Trophoblast cell (in vitro differentiated cells and primary cell): ENCODE measurements around the gene SPATA21.

Experiments
- DNase-seq, 2 donors: peaks; one replicate each; pipeline ENCODE4 v3.0.0-alpha.2; 2016
- H2AFZ ChIP-seq: 2 replicates; pipeline ENCODE4 v1.6.1; 2013; ENCODE audit warnings: low read length, moderate library complexity, mild to moderate bottlenecking; ENCODE audit not compliant: insufficient read depth, poor library complexity
- H2AK5ac ChIP-seq: 2 replicates; pipeline ENCODE4 v1.6.1; 2013; ENCODE audit warnings: mild to moderate bottlenecking, low read length
- H2BK120ac ChIP-seq: 2 replicates; pipeline ENCODE4 v1.6.1; 2013; ENCODE audit warnings: low read length, mild to moderate bottlenecking, moderate library complexity; ENCODE audit not compliant: insufficient read depth, poor library complexity
- H2BK12ac ChIP-seq: 2 replicates; pipeline ENCODE4 v1.6.1; 2013; ENCODE audit warnings: mild to moderate bottlenecking, low read length, moderate library complexity
- H2BK5ac ChIP-seq: 2 replicates; pipeline ENCODE4 v1.6.1; 2013; ENCODE audit warnings: low read length, low read depth, moderate library complexity, mild to moderate bottlenecking; ENCODE audit not compliant: poor library complexity
- H3K14ac ChIP-seq: 2 replicates; pipeline ENCODE4 v1.6.1; 2013; ENCODE audit warnings: mild to moderate bottlenecking, low read length
- H3K18ac ChIP-seq: 2 replicates; pipeline ENCODE4 v1.6.1; 2013; ENCODE audit warnings: mild to moderate bottlenecking, low read length
- H3K23ac ChIP-seq: 2 replicates; pipeline ENCODE4 v1.6.1; 2013; ENCODE audit warnings: low read length
- H3K27ac ChIP-seq: 2 replicates; pipeline ENCODE4 v1.5.1; 2013; ENCODE audit warnings: low read depth, mild to moderate bottlenecking, inconsistent platforms, low read length, moderate library complexity
- H3K27me3 ChIP-seq: 2 replicates; pipeline ENCODE4 v1.6.1; 2013; ENCODE audit warnings: inconsistent platforms, mild to moderate bottlenecking, low read length, moderate library complexity; ENCODE audit not compliant: insufficient read depth
- H3K36me3 ChIP-seq, 2 experiments: 1 replicate in 1 of 2; 2 replicates in 1 of 2; pipeline ENCODE4 v1.6.1; 2013; ENCODE audit warnings: low read length in 2 of 2, mild to moderate bottlenecking in 2 of 2, moderate library complexity in 1 of 2; ENCODE audit not compliant: insufficient read depth in 2 of 2, control insufficient read depth in 1 of 2
- H3K4ac ChIP-seq: 2 replicates; pipeline ENCODE4 v1.6.1; 2013; ENCODE audit warnings: low read depth, mild to moderate bottlenecking, low read length, moderate library complexity
- H3K4me1 ChIP-seq, 2 experiments: 1 replicate in 1 of 2; 2 replicates in 1 of 2; pipeline ENCODE4 v1.6.1; 2013; ENCODE audit warnings: low read length in 2 of 2, mild to moderate bottlenecking in 2 of 2, moderate library complexity in 1 of 2; ENCODE audit not compliant: insufficient read depth in 2 of 2, control insufficient read depth in 1 of 2
- H3K4me2 ChIP-seq: 2 replicates; pipeline ENCODE4 v1.6.1; 2013; ENCODE audit warnings: inconsistent platforms, mild to moderate bottlenecking, low read length, moderate library complexity
- H3K4me3 ChIP-seq: 2 replicates; pipeline ENCODE4 v1.5.1; 2013; ENCODE audit warnings: mild to moderate bottlenecking, low read depth, low read length, inconsistent platforms
- H3K79me1 ChIP-seq: one replicate; pipeline ENCODE4 v1.6.1; 2013; ENCODE audit warnings: low read length
- H3K79me2 ChIP-seq: 2 replicates; pipeline ENCODE4 v1.6.1; 2013; ENCODE audit warnings: low read length, mild to moderate bottlenecking; ENCODE audit not compliant: control insufficient read depth, insufficient read depth, poor library complexity
- H3K9ac ChIP-seq: 2 replicates; pipeline ENCODE4 v1.6.1; 2013; ENCODE audit warnings: mild to moderate bottlenecking, low read length
- H3K9me3 ChIP-seq: 2 replicates; pipeline ENCODE4 v1.6.1; 2013; ENCODE audit warnings: low read depth, mild to moderate bottlenecking, control low read depth, inconsistent platforms, low read length; ENCODE audit not compliant: insufficient read depth
- H4K12ac ChIP-seq: 2 replicates; pipeline ENCODE4 v1.6.1; 2013; ENCODE audit warnings: low read depth, mild to moderate bottlenecking, low read length, moderate library complexity
- H4K8ac ChIP-seq: 2 replicates; pipeline ENCODE4 v1.6.1; 2013; ENCODE audit warnings: low read depth, mild to moderate bottlenecking, low read length, moderate library complexity
- H4K91ac ChIP-seq: one replicate; pipeline ENCODE4 v1.6.1; 2013; ENCODE audit warnings: low read depth, mild to moderate bottlenecking, low read length, moderate library complexity
- WGBS: extraction: QIAGEN DNeasy Blood & Tissue Kit; methylation state at CpG from one replicate; pipeline ENCODE4 v1.1.7; 2013; ENCODE audit warnings: missing lambda C conversion rate; ENCODE audit not compliant: insufficient read length, insufficient coverage; ENCODE audit errors: extremely low coverage; 5-methylcytosine and 5-hydroxymethylcytosine counted together

Gene SPATA21

DNA sequence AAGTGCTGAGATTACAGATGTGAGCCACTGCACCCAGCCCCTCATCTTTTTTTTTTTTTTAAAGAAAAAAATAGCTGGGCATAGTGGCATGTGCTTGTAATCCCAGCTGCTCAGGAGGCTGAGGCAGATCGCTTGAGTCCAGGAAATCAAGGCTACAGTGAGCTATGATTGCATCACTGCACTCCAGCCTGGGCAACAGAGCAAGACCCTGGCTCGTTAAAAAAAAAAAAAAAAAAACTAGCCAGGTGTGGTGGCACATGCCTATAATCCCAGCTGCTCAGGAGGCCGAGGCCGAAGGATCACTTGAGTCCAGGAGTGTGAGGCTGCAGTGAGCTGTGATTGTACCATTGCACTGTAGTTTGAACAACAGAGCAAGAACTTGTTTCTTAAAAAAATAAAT, 56.4 kb downstream of the SPATA21 start:
- H3K4me3 ChIP-seq, result no peak overlapping the region
- no peak overlapping the region for H2AK5ac ChIP-seq
- H3K79me2 ChIP-seq, result peaks cover 15% of the 10 kb centered on the region
- no peak overlapping the region for H4K12ac ChIP-seq
- no peaks in the 10 kb centered on the region for H3K79me1 ChIP-seq
- no peak for DNase-seq
- H4K8ac ChIP-seq, result no peak overlapping the region
- H3K9ac ChIP-seq, result no peak overlapping the region
- no peaks in the 10 kb centered on the region for H3K27me3 ChIP-seq
- H3K4ac ChIP-seq, result no peak overlapping the region
- no peak overlapping the region for H3K4me2 ChIP-seq
- peaks cover 0 to 1% of the 10 kb centered on the region in 2 experiments for H3K36me3 ChIP-seq
- H2BK5ac ChIP-seq, result no peak overlapping the region
- WGBS, result no CpG with 5 or more reads among the region's 4 CpGs
- H2AFZ ChIP-seq, result no peak overlapping the region
- no peak overlapping the region for H3K27ac ChIP-seq
- no peaks in the 10 kb centered on the region for H3K9me3 ChIP-seq
- H3K18ac ChIP-seq, result no peak overlapping the region
- H3K14ac ChIP-seq, result no peak overlapping the region
- no peak overlapping the region for H2BK120ac ChIP-seq
- H2BK12ac ChIP-seq, result no peak overlapping the region
- no peak overlapping the region for H4K91ac ChIP-seq
- H3K23ac ChIP-seq, result no peak overlapping the region
- H3K4me1 ChIP-seq, result peaks cover 10 to 11% of the 10 kb centered on the region in 2 experiments

DNA sequence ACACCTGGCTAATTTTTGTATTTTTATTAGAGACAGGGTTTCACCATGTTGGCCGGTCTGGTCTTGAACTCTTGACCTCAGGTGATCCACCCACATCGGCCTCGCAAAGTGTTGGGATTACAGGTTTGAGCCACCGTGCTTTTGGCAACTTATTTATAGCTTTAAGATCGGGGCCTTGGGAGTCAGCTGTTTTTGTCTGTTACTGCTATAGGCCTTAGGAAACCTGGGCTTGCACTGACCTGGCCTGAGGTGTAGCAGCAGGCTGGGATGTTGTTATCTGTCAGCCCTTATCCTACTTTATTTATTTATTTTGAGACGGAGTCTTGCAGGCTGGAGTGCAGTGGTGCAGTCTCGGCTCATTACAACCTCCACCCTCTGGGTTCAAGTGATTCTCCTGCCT, 58.8 kb downstream of the SPATA21 start:
- DNase-seq, result no peak
- H4K8ac ChIP-seq, result no peak overlapping the region
- H4K12ac ChIP-seq, result no peak overlapping the region
- H3K23ac ChIP-seq, result no peak overlapping the region
- H3K4me3 ChIP-seq, result no peak overlapping the region
- peak overlapping the region; percentile 42 for H3K18ac ChIP-seq
- no peak overlapping the region for H2BK12ac ChIP-seq
- no peak overlapping the region for H3K14ac ChIP-seq
- no peaks in the 10 kb centered on the region for H3K9me3 ChIP-seq
- H3K9ac ChIP-seq, result no peak overlapping the region
- H3K4me2 ChIP-seq, result no peak overlapping the region
- H2BK120ac ChIP-seq, result no peak overlapping the region
- WGBS, result no CpG with 5 or more reads among the region's 7 CpGs
- H2AK5ac ChIP-seq, result no peak overlapping the region
- H2BK5ac ChIP-seq, result no peak overlapping the region
- H3K27ac ChIP-seq, result no peak overlapping the region
- H3K36me3 ChIP-seq, result peaks cover 0 to 2% of the 10 kb centered on the region in 2 experiments
- peaks cover 13% of the 10 kb centered on the region for H3K79me2 ChIP-seq
- H3K4me1 ChIP-seq, result peaks cover 17 to 24% of the 10 kb centered on the region in 2 experiments
- peak overlapping the region; percentile 80 for H3K4ac ChIP-seq
- no peaks in the 10 kb centered on the region for H3K27me3 ChIP-seq
- H3K79me1 ChIP-seq, result no peaks in the 10 kb centered on the region
- H2AFZ ChIP-seq, result no peak overlapping the region
- no peak overlapping the region for H4K91ac ChIP-seq

DNA sequence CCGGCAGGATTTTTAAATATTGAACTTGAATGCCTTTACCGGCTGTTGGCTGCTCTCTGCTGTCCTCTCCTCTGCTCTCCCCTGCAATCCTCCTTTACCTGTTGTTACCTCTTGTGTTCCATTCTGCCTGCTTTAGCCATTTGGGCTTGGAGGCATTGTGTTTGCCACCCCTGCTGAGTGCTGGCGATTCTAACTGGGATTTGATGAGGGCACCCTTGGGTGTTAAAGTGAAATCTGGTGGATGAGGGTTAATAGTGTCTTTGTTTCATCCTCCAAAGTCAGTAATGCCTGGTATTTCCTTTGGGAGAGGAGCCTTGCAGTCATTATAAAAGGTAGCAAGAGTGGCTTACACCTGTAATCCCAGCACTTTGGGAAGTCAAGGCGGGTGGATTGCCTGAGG, 60.3 kb downstream of the SPATA21 start:
- Histone ChIP-seq H3K27me3 (no peaks in the 10 kb centered on the region), H3K14ac (no peak overlapping the region), H2AFZ (no peak overlapping the region), H2BK120ac (no peak overlapping the region), H2BK5ac (no peak overlapping the region), H4K8ac (no peak overlapping the region), H3K4ac (peak overlapping the region; percentile 86), H2AK5ac (no peak overlapping the region), H3K4me3 (no peak overlapping the region), H3K79me1 (no peaks in the 10 kb centered on the region), H3K4me2 (no peak overlapping the region), H3K18ac (no peak overlapping the region), H3K23ac (no peak overlapping the region), H3K36me3 (peaks cover 0 to 2% of the 10 kb centered on the region in 2 experiments), H3K27ac (no peak overlapping the region), H3K9me3 (no peaks in the 10 kb centered on the region), H4K91ac (no peak overlapping the region), H3K79me2 (peaks cover 14% of the 10 kb centered on the region), H2BK12ac (no peak overlapping the region), H3K4me1 (peaks cover 17 to 24% of the 10 kb centered on the region in 2 experiments), H4K12ac (no peak overlapping the region), H3K9ac (no peak overlapping the region)
- DNase-seq, result no peak
- WGBS, result no CpG with 5 or more reads among the region's 4 CpGs

DNA sequence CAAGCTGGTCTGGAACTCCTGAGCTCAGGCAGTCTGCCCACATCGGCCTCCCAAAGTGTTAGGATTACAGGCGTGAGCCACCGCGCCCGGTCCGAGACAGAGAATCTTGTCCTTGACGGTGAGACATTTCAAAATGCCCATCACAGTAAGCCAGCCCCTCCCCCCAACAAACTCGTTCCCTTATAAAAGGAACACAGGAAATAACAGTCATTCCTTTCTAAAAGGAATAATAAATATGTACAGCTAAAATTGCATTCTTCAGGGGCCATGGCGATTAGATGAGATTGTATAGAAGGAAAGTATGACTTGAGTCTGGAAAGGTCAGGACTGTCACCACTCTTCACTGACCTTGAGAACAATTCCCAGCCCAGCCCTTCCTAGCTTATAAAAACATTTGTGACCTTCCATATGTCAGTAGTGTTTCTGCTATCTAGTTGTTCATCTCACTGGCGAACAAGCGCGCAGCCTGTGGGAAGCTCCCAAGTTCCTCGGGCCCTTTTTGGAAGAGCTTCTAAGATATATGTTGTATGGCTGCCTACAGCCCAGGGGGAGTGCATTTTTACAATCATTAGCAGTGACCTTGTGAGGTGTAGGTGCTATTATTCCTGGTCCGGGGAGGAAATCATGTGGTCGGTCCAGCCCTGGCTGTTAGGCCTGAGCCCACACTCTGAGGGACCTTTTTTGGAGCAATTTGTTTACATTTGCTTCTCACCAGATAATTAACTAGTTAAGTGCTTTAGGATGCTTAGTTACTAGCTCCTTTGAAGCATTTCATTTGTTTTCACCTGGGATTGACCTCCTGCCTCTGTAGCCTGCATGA, 61.5 kb downstream of the SPATA21 start:
- H3K14ac ChIP-seq, result no peak overlapping the region
- no CpG with 5 or more reads among the region's 15 CpGs for WGBS
- H2BK12ac ChIP-seq, result no peak overlapping the region
- H3K23ac ChIP-seq, result no peak overlapping the region
- peak overlapping the region; percentile 40 for H3K4me2 ChIP-seq
- H3K18ac ChIP-seq, result no peak overlapping the region
- no peak overlapping the region for H2BK5ac ChIP-seq
- H3K79me1 ChIP-seq, result no peaks in the 10 kb centered on the region
- H3K9me3 ChIP-seq, result no peaks in the 10 kb centered on the region
- no peak overlapping the region for H4K91ac ChIP-seq
- H3K4me1 ChIP-seq, result peaks cover 19 to 26% of the 10 kb centered on the region in 2 experiments
- no peak overlapping the region for H2BK120ac ChIP-seq
- no peak overlapping the region for H2AFZ ChIP-seq
- H3K79me2 ChIP-seq, result peaks cover 16% of the 10 kb centered on the region
- H2AK5ac ChIP-seq, result no peak overlapping the region
- H3K4ac ChIP-seq, result peak overlapping the region; percentile 81
- H3K27me3 ChIP-seq, result no peaks in the 10 kb centered on the region
- no peak overlapping the region for H4K12ac ChIP-seq
- no peak overlapping the region for H3K4me3 ChIP-seq
- peak; percentile 38 to 67 for DNase-seq
- H3K9ac ChIP-seq, result no peak overlapping the region
- no peak overlapping the region for H4K8ac ChIP-seq
- H3K36me3 ChIP-seq, result peaks cover 0 to 2% of the 10 kb centered on the region in 2 experiments
- H3K27ac ChIP-seq, result peak overlapping the region; percentile 2
